Erythroblast (primary cell): ENCODE results near the gene FAT3.

Experiments used
- GATA1 ChIP-seq: IDR thresholded peaks from 2 replicates; pipeline ENCODE4 v1.6.1; 2011; ENCODE audit warnings: low read depth, mild to moderate bottlenecking, control low read depth, low read length, moderate library complexity
- POLR2A ChIP-seq: IDR thresholded peaks from 2 replicates; pipeline ENCODE4 v1.6.1; 2011; ENCODE audit warnings: mild to moderate bottlenecking, low read length

DNA sequence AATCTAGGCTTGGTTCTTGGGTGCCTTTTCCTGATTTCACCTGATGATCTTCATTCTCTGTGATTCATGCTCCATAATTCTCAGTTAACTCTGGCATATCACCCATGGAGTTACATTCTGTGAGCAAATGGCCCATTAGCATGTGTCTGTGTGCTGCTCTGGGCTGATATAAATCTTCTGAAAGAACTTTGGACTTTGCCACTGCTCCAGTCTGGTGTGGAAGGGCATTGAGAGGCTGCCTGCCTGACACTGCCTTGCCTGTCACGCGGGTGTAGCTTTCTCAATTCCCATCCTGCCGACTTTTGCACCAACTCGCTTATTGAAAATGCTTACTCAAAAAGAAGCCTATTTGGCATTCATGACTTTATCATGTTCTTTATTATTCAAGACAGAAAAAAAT, 42.2 kb downstream of the FAT3 start:
- TF ChIP-seq POLR2A (no peak), GATA1 (no peak)
